GM12878 (cell line): Measurements from ENCODE around the gene LYL1. TPM values are rescaled to one million over a fixed set of nuclear protein-coding genes. Genes with fewer than 3 reads are reported as not detected.

ENCODE experiments used
- FOXK2 ChIP-seq: fragments of 450-650 bp; IDR thresholded peaks from 2 replicates; pipeline ENCODE4 v1.6.1; 2017; ENCODE audit warnings: mild to moderate bottlenecking, moderate library complexity
- LARP7 ChIP-seq: fragments of 450-650 bp; IDR thresholded peaks from 2 replicates; pipeline ENCODE4 v1.6.1; 2017; ENCODE audit warnings: mild to moderate bottlenecking
- MXI1 ChIP-seq: fragments of 150-350 bp; IDR thresholded peaks from 2 replicates; pipeline ENCODE4 v1.6.1; 2011; ENCODE audit warnings: low read depth, mild to moderate bottlenecking, inconsistent platforms, low read length, improper control_type of control experiment
- MYC ChIP-seq: IDR thresholded peaks from 2 replicates; pipeline ENCODE4 v1.6.1; 2011; ENCODE audit warnings: mild to moderate bottlenecking, low read length, moderate library complexity, inconsistent platforms; ENCODE audit not compliant: insufficient read depth, insufficient replicate concordance, insufficient read length, severe bottlenecking
- POLR2A ChIP-seq: IDR thresholded peaks from 2 replicates; pipeline ENCODE4 v1.6.1; 2011; ENCODE audit warnings: low read depth, mild to moderate bottlenecking, low read length
- SMARCA5 ChIP-seq: fragments of 450-650 bp; IDR thresholded peaks from 2 replicates; pipeline ENCODE4 v1.6.1; 2017; ENCODE audit warnings: mild to moderate bottlenecking
- TAF1 ChIP-seq: IDR thresholded peaks from 2 replicates; pipeline ENCODE4 v1.6.1; 2011; ENCODE audit warnings: mild to moderate bottlenecking, low read depth, low read length, borderline replicate concordance
- USF1 ChIP-seq: IDR thresholded peaks from 2 replicates; pipeline ENCODE4 v1.6.1; 2011; ENCODE audit warnings: borderline replicate concordance, low read depth, mild to moderate bottlenecking, moderate library complexity, mixed read lengths, low read length; ENCODE audit not compliant: insufficient read depth; ENCODE audit errors: extremely low read length
- ZBTB33 ChIP-seq: fragments of 450-650 bp; IDR thresholded peaks from 2 replicates; pipeline ENCODE4 v1.6.1; 2017; ENCODE audit warnings: mild to moderate bottlenecking
- ZNF592 ChIP-seq: fragments of 450-650 bp; IDR thresholded peaks from 2 replicates; pipeline ENCODE4 v1.6.1; 2017; ENCODE audit warnings: mild to moderate bottlenecking, moderate library complexity
- polyA plus RNA-seq, 11 experiments: library from polyadenylated mRNA; depleted of rRNA in 4 of 11; unstranded in 6 of 11; stranded (reverse) in 5 of 11; fragments of >200 nt; fragmentation: Nextera tagmentation in 4 of 11; fragmentation: Illumina TruSeq in 1 of 11; extraction: Ambion mirVana in 4 of 11; extraction: Trizol in 1 of 11; gene quantifications; 1 replicate in 1 of 11; 2 replicates in 10 of 11; pipeline versions ENCODE4 v1.2.1 to v1.2.3, GENCODE V29; 2011 to 2016; ENCODE audit warnings: inconsistent platforms in 2 of 11, missing spikeins in 2 of 11, low read depth in 1 of 11
- total RNA-seq, 4 experiments: library from RNA; depleted of rRNA in 3 of 4; stranded (reverse); fragments of >200 nt in 3 of 4; fragmentation: Illumina TruSeq in 1 of 4; extraction: Trizol in 1 of 4; gene quantifications; 2 replicates each; pipeline versions ENCODE4 v1.2.1 to v1.2.3, GENCODE V29; 2013 to 2021
- TF ChIP-seq, protein P1 (sequence below): fragments of 450-650 bp; IDR thresholded peaks from 2 replicates; pipeline ENCODE4 v1.6.1; 2016; ENCODE audit warnings: mild to moderate bottlenecking, moderate library complexity, borderline replicate concordance
- TF ChIP-seq, protein P2 (sequence below): fragments of 450-650 bp; IDR thresholded peaks from 2 replicates; pipeline ENCODE4 v1.6.1; 2017; ENCODE audit warnings: low read depth, mild to moderate bottlenecking, moderate library complexity
- TF ChIP-seq, protein P3 (sequence below): IDR thresholded peaks from 2 replicates; pipeline ENCODE4 v1.6.1; 2012; ENCODE audit warnings: low read depth, low read length, improper control_type of control experiment

The LYL1 gene
- total and polyA plus RNA-seq, 10 of the 15 experiments (the other 5 are each of a cell fraction or from before 2014, with no cell fraction given), result 0.10 to 34.8 (median 4.4) TPM

DNA sequence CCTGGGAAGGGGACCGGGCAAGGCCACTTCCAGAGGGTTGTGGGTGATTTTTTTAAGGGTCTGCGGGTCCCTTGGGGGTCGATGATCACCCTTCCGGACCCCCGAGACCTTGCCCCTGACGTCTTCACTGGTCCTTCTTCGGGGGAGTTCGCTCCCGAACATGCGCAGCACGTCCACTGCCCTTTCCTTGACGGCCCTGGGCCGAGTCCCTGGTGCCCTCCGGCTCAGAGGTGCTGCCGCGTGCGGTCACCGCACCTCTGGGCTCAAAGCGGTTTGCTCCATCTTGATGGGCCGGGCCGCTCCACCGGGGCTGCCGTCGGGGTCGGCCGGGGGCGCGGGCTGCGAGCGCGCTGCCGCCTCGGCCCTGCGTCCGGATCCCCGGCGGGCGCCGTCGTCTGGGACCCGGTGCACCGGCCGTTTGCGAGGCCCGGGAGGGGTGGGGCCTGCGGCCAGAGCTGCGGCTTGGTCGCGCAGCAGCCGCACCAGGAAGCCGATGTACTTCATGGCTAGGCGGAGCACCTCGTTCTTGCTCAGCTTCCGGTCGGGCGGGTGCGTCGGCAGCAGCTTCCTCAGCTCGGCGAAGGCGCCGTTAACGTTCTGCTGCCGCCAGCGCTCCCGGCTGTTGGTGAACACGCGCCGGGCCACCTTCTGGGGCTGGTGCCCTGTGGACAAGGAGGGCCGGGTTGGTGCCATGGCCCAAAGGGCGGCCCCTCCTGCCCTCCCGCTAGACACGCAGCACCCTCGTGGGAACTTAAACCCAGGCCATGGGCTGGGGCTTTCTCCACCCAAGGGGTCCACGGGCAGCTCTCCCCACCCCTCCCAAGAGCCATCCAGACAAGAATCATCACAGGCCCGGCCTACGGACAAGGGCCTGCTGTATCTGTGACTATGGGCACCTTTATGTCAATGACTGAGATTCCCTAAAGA, 3.3 kb downstream of the LYL1 start (continued):
- TF ChIP-seq ZNF592 (no peak), LARP7 (peak; percentile 70), POLR2A (peak; percentile 53; the same call in 1 of the 2 replicates), MYC (no peak), FOXK2 (no peak), MXI1 (no peak), SMARCA5 (0 out of 2 replicates have a peak, but pooled peaks have one; percentile 14), USF1 (no peak), ZBTB33 (no peak), TAF1 (no peak)
- TF ChIP-seq, protein P1, sequence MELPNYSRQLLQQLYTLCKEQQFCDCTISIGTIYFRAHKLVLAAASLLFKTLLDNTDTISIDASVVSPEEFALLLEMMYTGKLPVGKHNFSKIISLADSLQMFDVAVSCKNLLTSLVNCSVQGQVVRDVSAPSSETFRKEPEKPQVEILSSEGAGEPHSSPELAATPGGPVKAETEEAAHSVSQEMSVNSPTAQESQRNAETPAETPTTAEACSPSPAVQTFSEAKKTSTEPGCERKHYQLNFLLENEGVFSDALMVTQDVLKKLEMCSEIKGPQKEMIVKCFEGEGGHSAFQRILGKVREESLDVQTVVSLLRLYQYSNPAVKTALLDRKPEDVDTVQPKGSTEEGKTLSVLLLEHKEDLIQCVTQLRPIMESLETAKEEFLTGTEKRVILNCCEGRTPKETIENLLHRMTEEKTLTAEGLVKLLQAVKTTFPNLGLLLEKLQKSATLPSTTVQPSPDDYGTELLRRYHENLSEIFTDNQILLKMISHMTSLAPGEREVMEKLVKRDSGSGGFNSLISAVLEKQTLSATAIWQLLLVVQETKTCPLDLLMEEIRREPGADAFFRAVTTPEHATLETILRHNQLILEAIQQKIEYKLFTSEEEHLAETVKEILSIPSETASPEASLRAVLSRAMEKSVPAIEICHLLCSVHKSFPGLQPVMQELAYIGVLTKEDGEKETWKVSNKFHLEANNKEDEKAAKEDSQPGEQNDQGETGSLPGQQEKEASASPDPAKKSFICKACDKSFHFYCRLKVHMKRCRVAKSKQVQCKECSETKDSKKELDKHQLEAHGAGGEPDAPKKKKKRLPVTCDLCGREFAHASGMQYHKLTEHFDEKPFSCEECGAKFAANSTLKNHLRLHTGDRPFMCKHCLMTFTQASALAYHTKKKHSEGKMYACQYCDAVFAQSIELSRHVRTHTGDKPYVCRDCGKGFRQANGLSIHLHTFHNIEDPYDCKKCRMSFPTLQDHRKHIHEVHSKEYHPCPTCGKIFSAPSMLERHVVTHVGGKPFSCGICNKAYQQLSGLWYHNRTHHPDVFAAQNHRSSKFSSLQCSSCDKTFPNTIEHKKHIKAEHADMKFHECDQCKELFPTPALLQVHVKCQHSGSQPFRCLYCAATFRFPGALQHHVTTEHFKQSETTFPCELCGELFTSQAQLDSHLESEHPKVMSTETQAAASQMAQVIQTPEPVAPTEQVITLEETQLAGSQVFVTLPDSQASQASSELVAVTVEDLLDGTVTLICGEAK, result peak; percentile 61
- TF ChIP-seq, protein P2, sequence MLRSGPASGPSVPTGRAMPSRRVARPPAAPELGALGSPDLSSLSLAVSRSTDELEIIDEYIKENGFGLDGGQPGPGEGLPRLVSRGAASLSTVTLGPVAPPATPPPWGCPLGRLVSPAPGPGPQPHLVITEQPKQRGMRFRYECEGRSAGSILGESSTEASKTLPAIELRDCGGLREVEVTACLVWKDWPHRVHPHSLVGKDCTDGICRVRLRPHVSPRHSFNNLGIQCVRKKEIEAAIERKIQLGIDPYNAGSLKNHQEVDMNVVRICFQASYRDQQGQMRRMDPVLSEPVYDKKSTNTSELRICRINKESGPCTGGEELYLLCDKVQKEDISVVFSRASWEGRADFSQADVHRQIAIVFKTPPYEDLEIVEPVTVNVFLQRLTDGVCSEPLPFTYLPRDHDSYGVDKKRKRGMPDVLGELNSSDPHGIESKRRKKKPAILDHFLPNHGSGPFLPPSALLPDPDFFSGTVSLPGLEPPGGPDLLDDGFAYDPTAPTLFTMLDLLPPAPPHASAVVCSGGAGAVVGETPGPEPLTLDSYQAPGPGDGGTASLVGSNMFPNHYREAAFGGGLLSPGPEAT, result no peak
- TF ChIP-seq, protein P3, sequence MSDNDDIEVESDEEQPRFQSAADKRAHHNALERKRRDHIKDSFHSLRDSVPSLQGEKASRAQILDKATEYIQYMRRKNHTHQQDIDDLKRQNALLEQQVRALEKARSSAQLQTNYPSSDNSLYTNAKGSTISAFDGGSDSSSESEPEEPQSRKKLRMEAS, result peak; percentile 49; the same call in 1 of the 2 replicates
